HepG2 (cell line): ENCODE data around the gene CNBD2. TPM values are rescaled to one million over a fixed set of nuclear protein-coding genes. Genes with fewer than 3 reads are reported as not detected.

Source experiments
- ARNT2 ChIP-seq: sonication (generic); formaldehyde crosslinking; IDR thresholded peaks from 2 replicates; pipeline ENCODE4 v1.8.0; 2022; ENCODE audit warnings: mild to moderate bottlenecking, low read depth, missing genetic modification reagents, moderate library complexity
- KDM4B ChIP-seq: sonication (generic); formaldehyde crosslinking; IDR thresholded peaks from 2 replicates; pipeline ENCODE4 v1.4.0; 2020; ENCODE audit warnings: missing genetic modification reagents
- MLLT10 ChIP-seq: sonication (generic); formaldehyde crosslinking; IDR thresholded peaks from 2 replicates; pipeline ENCODE4 v1.4.0; 2020; ENCODE audit warnings: missing genetic modification reagents
- RBAK ChIP-seq: sonication (generic); formaldehyde crosslinking; IDR thresholded peaks from 2 replicates; pipeline ENCODE4 v1.5.1; 2020; ENCODE audit warnings: mild to moderate bottlenecking, missing genetic modification reagents
- RFX5 ChIP-seq: IDR thresholded peaks from 2 replicates; pipeline ENCODE4 v1.6.1; 2011; ENCODE audit warnings: low read depth, low read length, improper control_type of control experiment
- RFXAP ChIP-seq: sonication (generic); formaldehyde crosslinking; IDR thresholded peaks from 2 replicates; pipeline ENCODE4 v1.4.0; 2020; ENCODE audit warnings: missing genetic modification reagents, borderline replicate concordance
- SIX4 ChIP-seq: sonication (generic); formaldehyde crosslinking; IDR thresholded peaks from 2 replicates; pipeline ENCODE4 v1.4.0; 2020; ENCODE audit warnings: missing genetic modification reagents
- ZNF333 ChIP-seq: sonication (generic); formaldehyde crosslinking; IDR thresholded peaks from 2 replicates; pipeline ENCODE4 v1.4.0; 2020; ENCODE audit warnings: mild to moderate bottlenecking, missing genetic modification reagents, borderline replicate concordance
- ZNF496 ChIP-seq: sonication (generic); formaldehyde crosslinking; IDR thresholded peaks from 2 replicates; pipeline ENCODE4 v1.8.1; 2023; ENCODE audit warnings: mild to moderate bottlenecking, moderate library complexity, missing genetic modification reagents; ENCODE audit not compliant: insufficient replicate concordance
- ZNF652 ChIP-seq: IDR thresholded peaks from 2 replicates; pipeline ENCODE4 v1.6.1; 2016; ENCODE audit warnings: low read depth, borderline replicate concordance
- polyA plus RNA-seq, 8 experiments: library from polyadenylated mRNA; depleted of rRNA in 3 of 8; stranded (reverse) in 7 of 8; unstranded in 1 of 8; fragments of >200 nt; fragmentation: Illumina TruSeq in 4 of 8; extraction: Trizol in 4 of 8; gene quantifications; 2 replicates each; pipeline versions ENCODE4 v1.2.1 to v1.2.3, GENCODE V29; 2011 to 2016; ENCODE audit warnings: low read depth in 4 of 8, missing spikeins in 1 of 8, mixed read lengths in 1 of 8; ENCODE audit not compliant: insufficient read depth in 1 of 8
- total RNA-seq, 5 experiments: library from RNA; depleted of rRNA; stranded (reverse); fragments of >200 nt; fragmentation: Illumina TruSeq; extraction: Trizol; gene quantifications; 2 replicates each; pipeline ENCODE4 v1.2.3, GENCODE V29; 2016; ENCODE audit warnings: low read depth in 1 of 5
- TF ChIP-seq, protein P1 (sequence below): sonication (generic); formaldehyde crosslinking; IDR thresholded peaks from 2 replicates; pipeline ENCODE4 v1.4.0; 2020; ENCODE audit warnings: missing genetic modification reagents
- TF ChIP-seq, protein P2 (sequence below): sonication (generic); formaldehyde crosslinking; IDR thresholded peaks from 2 replicates; pipeline ENCODE4 v1.5.0; 2020; ENCODE audit warnings: missing genetic modification reagents, mild to moderate bottlenecking, borderline replicate concordance
- TF ChIP-seq, protein P3 (sequence below): sonication (generic); formaldehyde crosslinking; conservative IDR thresholded peaks from 2 replicates; pipeline ENCODE4 v1.8.0; 2022; ENCODE audit warnings: low read depth, missing genetic modification reagents
- TF ChIP-seq, protein P4 (sequence below): IDR thresholded peaks from 2 replicates; pipeline ENCODE4 v1.6.1; 2016; ENCODE audit warnings: missing compliant biosample characterization, missing genetic modification reagents, borderline replicate concordance
- TF ChIP-seq, protein P5 (sequence below): sonication (generic); formaldehyde crosslinking; IDR thresholded peaks from 2 replicates; pipeline ENCODE4 v1.9.0; 2021; ENCODE audit warnings: missing genetic modification reagents, borderline replicate concordance

Gene CNBD2
- total and polyA plus RNA-seq, 2 of the 13 experiments (the other 11 are each of a cell fraction or from before 2014, with no cell fraction given), result 12.4 to 22.8 TPM

DNA sequence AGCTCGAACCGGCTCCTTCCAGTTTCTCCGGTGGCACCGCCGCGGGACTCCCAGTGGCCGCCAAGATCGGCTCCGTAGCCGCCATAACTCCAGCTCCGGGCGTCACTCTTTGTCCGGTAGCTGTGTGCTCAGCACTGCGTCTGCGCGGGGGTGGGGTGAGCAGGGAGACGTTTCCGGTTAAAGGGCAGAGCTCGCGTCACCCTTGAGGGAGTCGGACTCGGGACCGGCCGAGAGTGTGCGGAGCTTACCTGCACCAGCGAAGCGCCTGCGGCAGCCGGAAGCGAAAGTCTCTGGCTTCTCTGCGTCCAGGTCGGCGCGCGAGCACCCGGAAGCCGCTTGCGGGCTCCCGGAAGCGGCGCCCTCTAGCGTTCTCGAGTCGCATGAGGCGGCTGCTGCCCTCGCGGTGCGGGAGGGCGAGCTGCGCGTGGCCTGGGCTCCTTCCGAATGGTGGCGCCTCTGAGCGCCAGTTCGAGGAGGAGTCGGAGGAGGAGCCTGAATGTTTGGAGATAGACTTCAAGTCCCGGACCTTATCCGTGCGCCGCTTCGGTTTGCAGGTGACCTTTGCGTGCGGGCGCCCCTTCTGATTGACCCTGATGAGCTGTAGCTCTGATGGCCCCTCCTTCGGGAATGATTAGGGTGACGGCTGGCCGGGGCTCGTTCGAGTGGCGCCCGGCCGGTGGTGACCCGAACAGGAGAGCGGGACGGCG lies 14.0 kb upstream of the CNBD2 start, which contains the start of gene SCAND1 (continued):
- TF ChIP-seq, protein P1, sequence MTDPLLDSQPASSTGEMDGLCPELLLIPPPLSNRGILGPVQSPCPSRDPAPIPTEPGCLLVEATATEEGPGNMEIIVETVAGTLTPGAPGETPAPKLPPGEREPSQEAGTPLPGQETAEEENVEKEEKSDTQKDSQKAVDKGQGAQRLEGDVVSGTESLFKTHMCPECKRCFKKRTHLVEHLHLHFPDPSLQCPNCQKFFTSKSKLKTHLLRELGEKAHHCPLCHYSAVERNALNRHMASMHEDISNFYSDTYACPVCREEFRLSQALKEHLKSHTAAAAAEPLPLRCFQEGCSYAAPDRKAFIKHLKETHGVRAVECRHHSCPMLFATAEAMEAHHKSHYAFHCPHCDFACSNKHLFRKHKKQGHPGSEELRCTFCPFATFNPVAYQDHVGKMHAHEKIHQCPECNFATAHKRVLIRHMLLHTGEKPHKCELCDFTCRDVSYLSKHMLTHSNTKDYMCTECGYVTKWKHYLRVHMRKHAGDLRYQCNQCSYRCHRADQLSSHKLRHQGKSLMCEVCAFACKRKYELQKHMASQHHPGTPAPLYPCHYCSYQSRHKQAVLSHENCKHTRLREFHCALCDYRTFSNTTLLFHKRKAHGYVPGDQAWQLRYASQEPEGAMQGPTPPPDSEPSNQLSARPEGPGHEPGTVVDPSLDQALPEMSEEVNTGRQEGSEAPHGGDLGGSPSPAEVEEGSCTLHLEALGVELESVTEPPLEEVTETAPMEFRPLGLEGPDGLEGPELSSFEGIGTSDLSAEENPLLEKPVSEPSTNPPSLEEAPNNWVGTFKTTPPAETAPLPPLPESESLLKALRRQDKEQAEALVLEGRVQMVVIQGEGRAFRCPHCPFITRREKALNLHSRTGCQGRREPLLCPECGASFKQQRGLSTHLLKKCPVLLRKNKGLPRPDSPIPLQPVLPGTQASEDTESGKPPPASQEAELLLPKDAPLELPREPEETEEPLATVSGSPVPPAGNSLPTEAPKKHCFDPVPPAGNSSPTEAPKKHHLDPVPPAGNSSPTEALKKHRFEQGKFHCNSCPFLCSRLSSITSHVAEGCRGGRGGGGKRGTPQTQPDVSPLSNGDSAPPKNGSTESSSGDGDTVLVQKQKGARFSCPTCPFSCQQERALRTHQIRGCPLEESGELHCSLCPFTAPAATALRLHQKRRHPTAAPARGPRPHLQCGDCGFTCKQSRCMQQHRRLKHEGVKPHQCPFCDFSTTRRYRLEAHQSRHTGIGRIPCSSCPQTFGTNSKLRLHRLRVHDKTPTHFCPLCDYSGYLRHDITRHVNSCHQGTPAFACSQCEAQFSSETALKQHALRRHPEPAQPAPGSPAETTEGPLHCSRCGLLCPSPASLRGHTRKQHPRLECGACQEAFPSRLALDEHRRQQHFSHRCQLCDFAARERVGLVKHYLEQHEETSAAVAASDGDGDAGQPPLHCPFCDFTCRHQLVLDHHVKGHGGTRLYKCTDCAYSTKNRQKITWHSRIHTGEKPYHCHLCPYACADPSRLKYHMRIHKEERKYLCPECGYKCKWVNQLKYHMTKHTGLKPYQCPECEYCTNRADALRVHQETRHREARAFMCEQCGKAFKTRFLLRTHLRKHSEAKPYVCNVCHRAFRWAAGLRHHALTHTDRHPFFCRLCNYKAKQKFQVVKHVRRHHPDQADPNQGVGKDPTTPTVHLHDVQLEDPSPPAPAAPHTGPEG (CRISPR knock-in tag), result peak; percentile 94
- no peak; the same call in none of the 2 replicates for TF ChIP-seq RBAK (CRISPR knock-in tag)
- no peak for TF ChIP-seq ZNF496
- peak; percentile 99 for TF ChIP-seq KDM4B (CRISPR knock-in tag)
- TF ChIP-seq, protein P2, sequence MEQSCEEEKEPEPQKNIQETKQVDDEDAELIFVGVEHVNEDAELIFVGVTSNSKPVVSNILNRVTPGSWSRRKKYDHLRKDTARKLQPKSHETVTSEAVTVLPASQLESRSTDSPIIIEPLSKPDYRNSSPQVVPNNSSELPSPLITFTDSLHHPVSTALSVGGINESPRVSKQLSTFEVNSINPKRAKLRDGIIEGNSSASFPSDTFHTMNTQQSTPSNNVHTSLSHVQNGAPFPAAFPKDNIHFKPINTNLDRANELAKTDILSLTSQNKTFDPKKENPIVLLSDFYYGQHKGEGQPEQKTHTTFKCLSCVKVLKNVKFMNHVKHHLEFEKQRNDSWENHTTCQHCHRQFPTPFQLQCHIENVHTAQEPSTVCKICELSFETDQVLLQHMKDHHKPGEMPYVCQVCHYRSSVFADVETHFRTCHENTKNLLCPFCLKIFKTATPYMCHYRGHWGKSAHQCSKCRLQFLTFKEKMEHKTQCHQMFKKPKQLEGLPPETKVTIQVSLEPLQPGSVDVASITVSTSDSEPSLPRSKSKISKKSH (CRISPR knock-in tag), result peak; percentile 83
- TF ChIP-seq MLLT10 (CRISPR knock-in tag), result no peak
- TF ChIP-seq, protein P3, sequence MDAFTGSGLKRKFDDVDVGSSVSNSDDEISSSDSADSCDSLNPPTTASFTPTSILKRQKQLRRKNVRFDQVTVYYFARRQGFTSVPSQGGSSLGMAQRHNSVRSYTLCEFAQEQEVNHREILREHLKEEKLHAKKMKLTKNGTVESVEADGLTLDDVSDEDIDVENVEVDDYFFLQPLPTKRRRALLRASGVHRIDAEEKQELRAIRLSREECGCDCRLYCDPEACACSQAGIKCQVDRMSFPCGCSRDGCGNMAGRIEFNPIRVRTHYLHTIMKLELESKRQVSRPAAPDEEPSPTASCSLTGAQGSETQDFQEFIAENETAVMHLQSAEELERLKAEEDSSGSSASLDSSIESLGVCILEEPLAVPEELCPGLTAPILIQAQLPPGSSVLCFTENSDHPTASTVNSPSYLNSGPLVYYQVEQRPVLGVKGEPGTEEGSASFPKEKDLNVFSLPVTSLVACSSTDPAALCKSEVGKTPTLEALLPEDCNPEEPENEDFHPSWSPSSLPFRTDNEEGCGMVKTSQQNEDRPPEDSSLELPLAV (CRISPR knock-in tag), result peak; percentile 61; the same call in 1 of the 2 replicates
- TF ChIP-seq, protein P4, sequence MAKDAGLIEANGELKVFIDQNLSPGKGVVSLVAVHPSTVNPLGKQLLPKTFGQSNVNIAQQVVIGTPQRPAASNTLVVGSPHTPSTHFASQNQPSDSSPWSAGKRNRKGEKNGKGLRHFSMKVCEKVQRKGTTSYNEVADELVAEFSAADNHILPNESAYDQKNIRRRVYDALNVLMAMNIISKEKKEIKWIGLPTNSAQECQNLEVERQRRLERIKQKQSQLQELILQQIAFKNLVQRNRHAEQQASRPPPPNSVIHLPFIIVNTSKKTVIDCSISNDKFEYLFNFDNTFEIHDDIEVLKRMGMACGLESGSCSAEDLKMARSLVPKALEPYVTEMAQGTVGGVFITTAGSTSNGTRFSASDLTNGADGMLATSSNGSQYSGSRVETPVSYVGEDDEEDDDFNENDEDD (CRISPR knock-in tag), result peak; percentile 97
- TF ChIP-seq ARNT2 (CRISPR knock-in tag), result peak; percentile 96
- TF ChIP-seq ZNF333, result peak; percentile 99
- TF ChIP-seq ZNF652, result peak; percentile 63; the same call in 1 of the 2 replicates
- TF ChIP-seq SIX4 (CRISPR knock-in tag), result no peak
- TF ChIP-seq, protein P5, sequence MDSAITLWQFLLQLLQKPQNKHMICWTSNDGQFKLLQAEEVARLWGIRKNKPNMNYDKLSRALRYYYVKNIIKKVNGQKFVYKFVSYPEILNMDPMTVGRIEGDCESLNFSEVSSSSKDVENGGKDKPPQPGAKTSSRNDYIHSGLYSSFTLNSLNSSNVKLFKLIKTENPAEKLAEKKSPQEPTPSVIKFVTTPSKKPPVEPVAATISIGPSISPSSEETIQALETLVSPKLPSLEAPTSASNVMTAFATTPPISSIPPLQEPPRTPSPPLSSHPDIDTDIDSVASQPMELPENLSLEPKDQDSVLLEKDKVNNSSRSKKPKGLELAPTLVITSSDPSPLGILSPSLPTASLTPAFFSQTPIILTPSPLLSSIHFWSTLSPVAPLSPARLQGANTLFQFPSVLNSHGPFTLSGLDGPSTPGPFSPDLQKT (CRISPR knock-in tag), result no peak
- peak; percentile 94 for TF ChIP-seq RFXAP (CRISPR knock-in tag)
- TF ChIP-seq RFX5, result peak; percentile 81
